Testis (tissue), 3 donors: Measurements from ENCODE around the gene GRM7. TPM values are rescaled to one million over a fixed set of nuclear protein-coding genes. Genes with fewer than 3 reads are reported as not detected.

Source experiments
- DNase-seq: peaks from one replicate; pipeline ENCODE4 v3.0.0-alpha.2; 2019
- H3K27ac ChIP-seq, 2 donors: fragments of 200-600 bp; sonication (generic); one replicate each; pipeline ENCODE4 v1.5.1; 2019
- H3K27me3 ChIP-seq: fragments of 200-600 bp; sonication (generic); one replicate; pipeline ENCODE4 v1.5.1; 2019
- H3K36me3 ChIP-seq: fragments of 200-600 bp; sonication (generic); one replicate; pipeline ENCODE4 v1.5.1; 2017; ENCODE audit warnings: low read depth; ENCODE audit errors: missing control alignments
- H3K4me1 ChIP-seq: fragments of 200-600 bp; sonication (generic); one replicate; pipeline ENCODE4 v1.5.1; 2019
- H3K4me3 ChIP-seq, 2 donors: fragments of 200-600 bp; sonication (generic); one replicate each; pipeline ENCODE4 v1.5.1; 2017 to 2019
- H3K9me3 ChIP-seq: fragments of 200-600 bp; sonication (generic); one replicate; pipeline ENCODE4 v1.5.1; 2017
- POLR2A ChIP-seq: fragments of 450-650 bp; IDR thresholded peaks from one replicate; pipeline ENCODE4 v1.6.1; 2017; ENCODE audit warnings: antibody characterized with exemption, mild to moderate bottlenecking, moderate library complexity
- WGBS, 2 donors: methylation state at CpG; one replicate each; pipeline ENCODE4 v1.1.5; 2018; 5-methylcytosine and 5-hydroxymethylcytosine counted together
- intact Hi-C: fragments of 100-400 bp; cut with DNase I; formaldehyde crosslinking; loops from one replicate; pipeline ENCODE4 v1.15.1; 2023; ENCODE audit warnings: low total_unique reads
- polyA plus RNA-seq: library from polyadenylated mRNA; stranded (reverse); fragments of 350-450 nt; fragmentation: Illumina TruSeq; extraction: RNeasy Lipid Tissue Mini Kit (QIAGEN cat#74804); gene quantifications from one replicate; pipeline ENCODE4 v1.2.3, GENCODE V29; 2014; ENCODE audit warnings: low read depth, low replicate concordance; ENCODE audit not compliant: insufficient read depth
- total RNA-seq, 2 donors: library from RNA; depleted of rRNA; stranded (reverse); fragments of >200 nt; gene quantifications; one replicate each; pipeline ENCODE4 v1.2.3, GENCODE V29; 2016
- TF ChIP-seq, protein P1 (sequence below), 3 experiments: fragments of 450-650 bp in 2 of 3; fragments of 200-600 bp in 1 of 3; sonication (generic) in 1 of 3; IDR thresholded peaks; one replicate each; pipeline ENCODE4 v1.5.1; 2016 to 2019; ENCODE audit warnings: antibody characterized with exemption in 3 of 3, mild to moderate bottlenecking in 2 of 3, moderate library complexity in 1 of 3

Gene GRM7
- total and polyA plus RNA-seq, 3 donors from 2014 or later = 2.0 to 3.2 (median 2.7) TPM

DNA sequence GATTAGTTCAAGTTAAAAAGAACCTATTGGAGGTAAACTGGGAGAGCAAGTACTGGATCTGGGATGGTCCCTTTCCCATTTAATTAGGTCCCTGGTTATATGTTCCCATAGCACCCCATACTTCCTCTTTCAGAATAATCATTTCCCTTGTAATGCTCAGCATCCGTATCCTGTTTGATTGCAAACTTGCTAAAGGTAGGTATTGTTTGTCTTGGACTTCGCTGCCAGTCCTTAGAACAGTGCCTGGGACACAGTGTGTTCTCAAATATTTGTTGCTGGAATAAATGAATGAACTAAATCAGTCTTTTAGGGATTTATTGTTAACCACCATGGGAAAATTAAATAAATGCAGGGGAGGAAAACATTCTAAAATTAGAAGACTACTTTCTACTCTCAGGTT is 299.8 kb downstream of the GRM7 start:
- no peaks in the 10 kb centered on the region for H3K9me3 ChIP-seq
- DNase-seq = no peak
- no peaks in the 10 kb centered on the region for H3K36me3 ChIP-seq
- WGBS, 2 donors = 86 to 88% methylated on average over 2 of the region's 2 CpGs
- TF ChIP-seq, protein P1, sequence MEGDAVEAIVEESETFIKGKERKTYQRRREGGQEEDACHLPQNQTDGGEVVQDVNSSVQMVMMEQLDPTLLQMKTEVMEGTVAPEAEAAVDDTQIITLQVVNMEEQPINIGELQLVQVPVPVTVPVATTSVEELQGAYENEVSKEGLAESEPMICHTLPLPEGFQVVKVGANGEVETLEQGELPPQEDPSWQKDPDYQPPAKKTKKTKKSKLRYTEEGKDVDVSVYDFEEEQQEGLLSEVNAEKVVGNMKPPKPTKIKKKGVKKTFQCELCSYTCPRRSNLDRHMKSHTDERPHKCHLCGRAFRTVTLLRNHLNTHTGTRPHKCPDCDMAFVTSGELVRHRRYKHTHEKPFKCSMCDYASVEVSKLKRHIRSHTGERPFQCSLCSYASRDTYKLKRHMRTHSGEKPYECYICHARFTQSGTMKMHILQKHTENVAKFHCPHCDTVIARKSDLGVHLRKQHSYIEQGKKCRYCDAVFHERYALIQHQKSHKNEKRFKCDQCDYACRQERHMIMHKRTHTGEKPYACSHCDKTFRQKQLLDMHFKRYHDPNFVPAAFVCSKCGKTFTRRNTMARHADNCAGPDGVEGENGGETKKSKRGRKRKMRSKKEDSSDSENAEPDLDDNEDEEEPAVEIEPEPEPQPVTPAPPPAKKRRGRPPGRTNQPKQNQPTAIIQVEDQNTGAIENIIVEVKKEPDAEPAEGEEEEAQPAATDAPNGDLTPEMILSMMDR (IDR thresholded peaks at IDR 0.05) = no peak
- no peak for TF ChIP-seq POLR2A
- no peak overlapping the region for H3K27ac ChIP-seq
- H3K4me3 ChIP-seq = no peak overlapping the region
- intact Hi-C loops = no loop called here
- H3K4me1 ChIP-seq = peaks cover 8% of the 10 kb centered on the region
- no peaks in the 10 kb centered on the region for H3K27me3 ChIP-seq

DNA sequence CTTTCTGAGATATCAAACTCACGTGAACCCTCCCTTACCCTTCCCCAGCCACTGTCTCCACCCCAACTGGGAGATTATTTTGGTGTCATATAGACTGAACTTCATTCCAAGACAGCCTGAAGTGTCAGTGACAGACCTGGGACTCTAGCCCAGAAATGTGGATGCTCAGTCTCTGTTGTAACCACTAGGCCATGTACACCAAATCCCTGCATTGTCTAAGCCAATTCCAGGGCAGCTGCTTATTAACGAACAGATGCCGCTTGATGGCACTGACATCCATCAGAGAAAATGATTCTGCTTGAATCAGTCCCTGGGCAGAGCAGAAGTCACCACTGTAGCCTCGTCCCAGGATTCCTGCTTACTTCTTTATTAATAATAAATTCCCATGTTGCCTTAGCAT is 305.5 kb downstream of the GRM7 start:
- Histone ChIP-seq H3K4me1 (no peaks in the 10 kb centered on the region), H3K9me3 (no peaks in the 10 kb centered on the region), H3K27ac (no peak overlapping the region), H3K27me3 (no peaks in the 10 kb centered on the region), H3K4me3 (no peak overlapping the region), H3K36me3 (no peaks in the 10 kb centered on the region)
- no peak for DNase-seq
- WGBS, 2 donors = 89 to 93% methylated on average over 4 of the region's 4 CpGs
- intact Hi-C loops = no loop called here
- no peak for TF ChIP-seq POLR2A
- TF ChIP-seq, protein P1 (IDR thresholded peaks at IDR 0.05) = no peak

DNA sequence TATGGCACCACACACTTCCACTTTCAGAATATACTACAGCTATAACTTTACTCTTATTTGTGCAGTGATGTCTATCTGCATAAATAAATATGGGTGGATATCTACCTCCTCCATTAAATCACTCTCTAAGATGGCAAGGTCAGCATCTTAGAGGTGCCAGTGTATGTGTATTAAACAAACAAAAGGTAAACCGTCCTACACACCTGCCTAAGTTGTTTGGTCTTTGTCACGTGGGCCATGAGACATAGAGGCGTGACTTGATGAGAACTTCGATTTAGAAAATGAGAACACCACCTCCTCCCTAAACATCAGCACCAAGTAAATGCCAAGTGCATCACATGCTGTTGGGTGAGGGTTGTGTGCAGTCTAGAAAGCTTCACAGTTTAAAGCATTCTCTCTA is 310.6 kb downstream of the GRM7 start:
- intact Hi-C loops = no loop called here
- Histone ChIP-seq H3K4me1 (no peaks in the 10 kb centered on the region), H3K27me3 (no peaks in the 10 kb centered on the region), H3K9me3 (no peaks in the 10 kb centered on the region), H3K4me3 (no peak overlapping the region), H3K36me3 (no peaks in the 10 kb centered on the region), H3K27ac (no peak overlapping the region)
- 87 to 91% methylated on average over 4 of the region's 4 CpGs for WGBS, 2 donors
- DNase-seq = no peak
- TF ChIP-seq, protein P1 (IDR thresholded peaks at IDR 0.05) = no peak

DNA sequence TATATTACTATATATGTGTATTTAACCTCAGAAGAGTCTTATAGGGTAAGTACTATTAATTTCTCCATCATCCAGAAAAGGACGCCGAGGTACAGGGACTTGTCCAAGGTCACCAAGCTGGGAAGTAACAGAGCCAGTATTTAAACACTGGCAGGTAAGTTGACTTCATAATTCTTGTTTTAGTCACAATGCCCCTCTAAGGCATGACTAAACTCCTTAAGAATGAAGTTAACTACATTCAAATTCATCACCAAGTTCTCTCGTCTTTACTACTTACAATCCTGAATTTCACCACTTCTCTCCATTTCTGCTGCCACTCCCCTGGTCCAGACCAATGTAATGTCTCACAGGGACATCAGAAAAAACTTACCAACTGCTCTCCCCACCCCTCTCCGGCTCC is 312.1 kb downstream of the GRM7 start:
- H3K36me3 ChIP-seq = no peaks in the 10 kb centered on the region
- WGBS, 2 donors = 70 to 96% methylated on average over 4 of the region's 4 CpGs
- DNase-seq = no peak
- H3K9me3 ChIP-seq = no peaks in the 10 kb centered on the region
- intact Hi-C loops = no loop called here
- H3K4me1 ChIP-seq = no peaks in the 10 kb centered on the region
- TF ChIP-seq, protein P1 (IDR thresholded peaks at IDR 0.05) = no peak
- TF ChIP-seq POLR2A = no peak
- no peak overlapping the region for H3K4me3 ChIP-seq
- no peak overlapping the region for H3K27ac ChIP-seq
- H3K27me3 ChIP-seq = no peaks in the 10 kb centered on the region

DNA sequence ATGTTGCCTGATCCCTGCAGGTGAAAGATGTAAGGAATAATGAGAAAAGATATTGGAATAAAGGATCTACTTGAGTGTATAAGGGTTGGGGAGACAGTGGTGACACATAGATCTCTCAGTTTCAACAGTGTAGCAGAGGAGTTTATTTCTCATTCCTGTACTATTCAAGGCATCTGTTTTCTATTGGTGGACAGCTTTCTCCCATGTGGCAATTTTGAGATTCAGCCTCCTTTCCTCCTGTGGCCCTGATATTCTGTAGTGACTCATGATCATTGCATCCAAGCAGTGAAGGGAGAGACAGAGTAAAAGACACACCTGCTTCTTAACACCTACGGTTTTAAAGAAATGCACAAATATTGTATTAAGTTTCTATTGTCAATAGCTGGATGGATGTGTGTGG is 327.6 kb downstream of the GRM7 start:
- Histone ChIP-seq H3K27me3 (no peaks in the 10 kb centered on the region), H3K4me1 (no peaks in the 10 kb centered on the region), H3K9me3 (no peaks in the 10 kb centered on the region), H3K27ac (no peak overlapping the region), H3K36me3 (no peaks in the 10 kb centered on the region), H3K4me3 (no peak overlapping the region)
- intact Hi-C loops = no loop called here
- 94 to 97% methylated on average over 1 of the region's 1 CpG for WGBS, 2 donors
- no peak for TF ChIP-seq POLR2A
- TF ChIP-seq, protein P1 (IDR thresholded peaks at IDR 0.05) = no peak
- DNase-seq = no peak
